ENCODE measurements around the gene EFCAB8. TPM values are rescaled to one million over a fixed set of nuclear protein-coding genes. Genes with fewer than 3 reads are reported as not detected.

The EFCAB8 gene
- total and polyA plus RNA-seq, 9 donors, result 0.08 to 0.20 TPM; not detected in 7

DNA sequence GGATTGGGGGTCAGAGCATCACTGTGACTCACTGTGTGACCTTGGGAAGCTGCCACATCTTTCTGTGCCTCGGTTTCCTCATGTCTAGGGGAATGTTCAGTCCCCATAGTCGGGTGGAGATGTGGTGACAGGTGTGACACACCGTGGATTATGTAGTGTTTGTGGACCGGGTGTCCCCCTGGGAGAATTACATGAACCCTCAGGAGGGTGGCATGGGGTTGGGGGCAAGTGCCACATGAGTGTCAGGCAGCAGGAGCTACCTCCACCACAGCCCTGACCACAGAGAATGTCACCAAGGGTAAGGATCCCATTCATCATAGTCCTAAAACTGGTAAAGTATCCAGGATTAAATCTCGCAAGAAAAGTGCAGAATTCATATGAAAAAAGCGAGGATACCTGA, 122.3 kb downstream of the EFCAB8 start:
- TF ChIP-seq EP300 (IDR thresholded peaks at IDR 0.05), result no peak
- TF ChIP-seq POLR2A (IDR thresholded peaks at IDR 0.05), result no peak
- TF ChIP-seq, protein P1, sequence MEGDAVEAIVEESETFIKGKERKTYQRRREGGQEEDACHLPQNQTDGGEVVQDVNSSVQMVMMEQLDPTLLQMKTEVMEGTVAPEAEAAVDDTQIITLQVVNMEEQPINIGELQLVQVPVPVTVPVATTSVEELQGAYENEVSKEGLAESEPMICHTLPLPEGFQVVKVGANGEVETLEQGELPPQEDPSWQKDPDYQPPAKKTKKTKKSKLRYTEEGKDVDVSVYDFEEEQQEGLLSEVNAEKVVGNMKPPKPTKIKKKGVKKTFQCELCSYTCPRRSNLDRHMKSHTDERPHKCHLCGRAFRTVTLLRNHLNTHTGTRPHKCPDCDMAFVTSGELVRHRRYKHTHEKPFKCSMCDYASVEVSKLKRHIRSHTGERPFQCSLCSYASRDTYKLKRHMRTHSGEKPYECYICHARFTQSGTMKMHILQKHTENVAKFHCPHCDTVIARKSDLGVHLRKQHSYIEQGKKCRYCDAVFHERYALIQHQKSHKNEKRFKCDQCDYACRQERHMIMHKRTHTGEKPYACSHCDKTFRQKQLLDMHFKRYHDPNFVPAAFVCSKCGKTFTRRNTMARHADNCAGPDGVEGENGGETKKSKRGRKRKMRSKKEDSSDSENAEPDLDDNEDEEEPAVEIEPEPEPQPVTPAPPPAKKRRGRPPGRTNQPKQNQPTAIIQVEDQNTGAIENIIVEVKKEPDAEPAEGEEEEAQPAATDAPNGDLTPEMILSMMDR (IDR thresholded peaks at IDR 0.05), result no peak
- Histone ChIP-seq H3K27me3 (no peaks in the 10 kb centered on the region), H3K4me1 (ENCODE audit: insufficient read depth) (no peaks in the 10 kb centered on the region), H3K9me3 (no peaks in the 10 kb centered on the region), H3K4me3 (no peak overlapping the region), H3K36me3 (no peaks in the 10 kb centered on the region), H3K27ac (no peak overlapping the region)
- intact Hi-C loops (cut with DNase I), result no loop called here
- no peak for DNase-seq
- 83 to 89% (median 88%) methylated on average over 6 of the region's 6 CpGs for WGBS, 3 donors

- Histone ChIP-seq H3K36me3 (no peaks in the 10 kb centered on the region), H3K4me3 (no peak overlapping the region), H3K9me3 (no peaks in the 10 kb centered on the region), H3K27ac (no peak overlapping the region), H3K4me1 (ENCODE audit: insufficient read depth) (no peaks in the 10 kb centered on the region), H3K27me3 (no peaks in the 10 kb centered on the region)
- intact Hi-C loops (cut with DNase I), result no loop called here
- TF ChIP-seq POLR2A (IDR thresholded peaks at IDR 0.05) (no peak), EP300 (IDR thresholded peaks at IDR 0.05) (no peak)
- TF ChIP-seq, protein P1 (IDR thresholded peaks at IDR 0.05), result no peak
- DNase-seq, result peak in 1 of 5 donors; percentile 37
- WGBS, 3 donors, result 22 to 30% (median 28%) methylated on average over 10 of the region's 10 CpGs
Observed at GRCh38 chr20:32982617-32983458, 124.1 kb downstream of the EFCAB8 start.

DNA sequence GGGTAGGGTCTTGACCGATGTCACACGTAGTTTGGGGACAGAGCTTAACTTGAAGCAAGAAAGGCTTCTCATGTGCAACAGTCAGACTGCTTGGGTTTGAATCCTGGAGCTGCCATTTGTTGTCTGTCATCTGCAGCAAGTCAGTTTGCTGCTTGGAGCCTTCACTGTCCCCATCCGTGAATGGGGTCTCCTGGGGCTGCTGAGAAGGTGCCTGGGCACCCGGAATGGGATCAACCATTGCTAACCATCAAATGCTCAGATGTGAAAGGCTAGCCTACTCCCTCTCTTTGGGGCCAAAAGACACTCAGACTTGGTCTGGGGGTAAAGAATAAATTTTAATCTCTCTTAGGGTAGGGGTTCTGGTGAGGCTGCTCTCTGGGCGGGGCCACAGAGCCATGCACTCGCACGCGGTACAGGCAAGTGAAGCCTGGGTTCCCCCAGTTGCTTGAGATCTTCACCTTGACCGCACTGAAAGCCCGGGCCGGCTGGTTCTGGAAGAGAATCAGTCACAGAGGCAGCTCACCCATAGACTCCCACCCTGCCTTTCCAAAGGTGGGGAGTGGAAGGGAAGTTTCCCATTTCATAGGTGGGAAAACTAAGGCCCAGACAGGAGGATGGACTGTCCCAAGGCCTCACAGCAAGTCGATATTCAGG, 124.9 kb downstream of the EFCAB8 start:
- intact Hi-C loops (cut with DNase I), result no loop called here
- DNase-seq, result no peak

DNA sequence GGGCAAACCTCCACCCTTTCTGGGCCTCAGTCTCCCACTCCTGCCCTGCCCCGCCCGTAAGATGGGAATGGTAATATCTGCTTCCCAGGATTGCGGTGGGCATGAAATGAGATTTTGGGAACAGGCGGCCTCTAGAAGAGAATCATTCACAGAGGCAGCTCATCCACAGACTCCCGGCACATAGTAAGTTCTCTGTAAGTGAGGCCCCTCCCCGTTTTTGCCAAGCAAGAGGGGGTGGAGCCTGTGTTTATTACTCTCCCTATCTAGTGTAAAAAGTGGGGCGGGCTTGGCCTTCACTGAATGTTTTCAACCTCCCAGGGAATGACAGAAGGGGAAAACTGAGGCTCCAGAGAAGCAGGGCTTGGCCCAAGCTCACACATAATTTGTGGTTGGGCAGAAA, 125.5 kb downstream of the EFCAB8 start:
- Histone ChIP-seq H3K4me3 (no peak overlapping the region), H3K4me1 (ENCODE audit: insufficient read depth) (no peaks in the 10 kb centered on the region), H3K36me3 (no peaks in the 10 kb centered on the region), H3K27me3 (no peaks in the 10 kb centered on the region), H3K9me3 (no peaks in the 10 kb centered on the region), H3K27ac (no peak overlapping the region)
- 53 to 61% (median 58%) methylated on average over 7 of the region's 7 CpGs for WGBS, 3 donors
- no peak for DNase-seq
- intact Hi-C loops (cut with DNase I), result no loop called here
- TF ChIP-seq POLR2A (IDR thresholded peaks at IDR 0.05), result no peak
- TF ChIP-seq, protein P1 (IDR thresholded peaks at IDR 0.05), result no peak
- TF ChIP-seq EP300 (IDR thresholded peaks at IDR 0.05), result no peak

More for the DNA sequence above, 124.9 kb downstream of the EFCAB8 start:
- no peaks in the 10 kb centered on the region for H3K9me3 ChIP-seq
- no peaks in the 10 kb centered on the region for H3K4me1 ChIP-seq (ENCODE audit: insufficient read depth)
- H3K27me3 ChIP-seq, result no peaks in the 10 kb centered on the region
- no peak overlapping the region for H3K4me3 ChIP-seq
- H3K27ac ChIP-seq, result no peak overlapping the region
- no peaks in the 10 kb centered on the region for H3K36me3 ChIP-seq
- 79 to 85% (median 84%) methylated on average over 12 of the region's 12 CpGs for WGBS, 3 donors
- TF ChIP-seq, protein P1 (IDR thresholded peaks at IDR 0.05), result no peak
- TF ChIP-seq EP300 (IDR thresholded peaks at IDR 0.05), result no peak
- no peak for TF ChIP-seq POLR2A (IDR thresholded peaks at IDR 0.05)

All from ovary (tissue), 9 donors.